GM19238 (cell line): ENCODE results near the gene PDGFD.

Experiments used
- DNase-seq: peaks from one replicate; pipeline ENCODE4 v3.0.0; 2011; ENCODE audit warnings: low spot score; ENCODE audit not compliant: insufficient read length

PDGFD gene

DNA sequence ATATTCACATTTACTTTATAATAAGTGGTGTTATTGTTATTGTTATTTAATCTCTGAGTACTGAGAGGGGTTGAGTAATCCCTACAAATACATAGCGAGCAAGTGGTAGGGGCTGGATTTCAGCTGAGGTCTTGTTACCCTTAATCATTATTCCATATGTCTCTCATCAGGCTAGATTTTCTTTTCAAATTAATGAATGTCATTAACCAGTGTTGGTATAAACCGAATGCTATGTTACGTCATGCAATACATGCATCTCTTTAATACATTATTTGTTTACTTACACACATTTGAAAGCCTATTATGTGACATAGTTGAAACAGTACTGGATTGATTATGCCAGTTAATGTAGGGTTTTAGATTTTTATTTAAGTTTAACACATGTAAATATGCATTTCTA lies 18.9 kb downstream of the PDGFD start:
- no peak for DNase-seq

DNA sequence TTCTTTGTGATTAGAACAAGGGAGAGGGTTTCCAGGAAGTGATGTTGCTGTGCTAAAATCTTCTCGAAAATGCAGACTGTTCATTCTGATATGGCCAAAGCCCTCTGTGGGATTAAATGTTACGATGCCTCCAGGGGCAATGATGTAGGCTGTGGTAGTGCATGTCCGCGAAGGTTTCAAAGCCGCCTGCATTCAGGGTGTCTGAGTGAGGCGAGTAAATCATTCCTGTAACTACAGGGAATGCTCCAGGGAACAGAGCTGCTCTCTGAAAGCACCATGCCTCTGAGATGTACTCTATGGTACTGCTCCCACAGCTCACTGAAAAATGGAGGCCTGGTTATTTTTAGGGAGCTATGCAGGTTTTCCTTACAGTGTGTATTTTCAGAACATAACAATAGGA lies 21.2 kb downstream of the PDGFD start:
- no peak for DNase-seq

DNA sequence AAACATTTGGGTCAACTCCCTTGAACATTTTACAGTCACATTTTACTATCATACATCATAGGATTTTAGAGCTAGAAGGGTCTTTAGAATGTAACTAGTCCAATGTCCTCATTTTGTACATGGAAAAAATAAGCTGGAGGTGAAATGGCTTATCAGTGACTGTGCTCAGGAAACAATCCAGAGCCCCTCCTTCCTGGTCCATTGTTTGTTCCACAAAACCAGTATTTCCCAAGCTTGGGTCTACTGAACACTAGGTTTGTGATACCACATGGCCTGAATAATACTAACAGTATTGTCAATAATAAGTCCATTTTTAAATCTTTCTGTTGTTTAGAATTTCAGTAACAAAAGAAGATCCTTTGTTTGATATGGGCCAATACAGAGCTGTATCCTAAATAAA lies 27.1 kb downstream of the PDGFD start:
- no peak for DNase-seq

GRCh38 chr11:104134745-104135144 lies 29.2 kb downstream of the PDGFD start:
- no peak for DNase-seq

GRCh38 chr11:104130161-104130560 lies 33.8 kb downstream of the PDGFD start:
- no peak for DNase-seq

- no peak for DNase-seq
Measured at GRCh38 chr11:104129145-104129544, 34.8 kb downstream of the PDGFD start.

DNA sequence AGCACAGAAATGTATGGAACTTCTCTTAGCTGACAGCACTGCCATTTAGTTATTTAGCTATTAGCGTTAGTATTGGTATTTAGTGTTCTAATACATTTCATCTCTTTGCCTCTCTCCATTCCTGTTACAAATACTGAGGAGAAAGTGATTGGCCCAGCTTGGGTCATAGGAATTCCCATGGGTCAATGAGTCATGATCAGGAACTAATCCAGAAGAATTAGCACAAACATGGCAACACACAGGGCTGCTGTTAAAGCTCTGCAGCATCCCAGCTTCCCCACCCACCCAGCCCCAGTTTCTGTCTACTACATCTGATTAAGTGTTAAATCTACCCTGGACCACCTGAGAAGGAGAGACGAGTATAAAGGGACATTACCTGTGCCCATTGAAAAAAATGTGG lies 36.1 kb downstream of the PDGFD start:
- no peak for DNase-seq

GRCh38 chr11:104126464-104126863 lies 37.5 kb downstream of the PDGFD start:
- DNase-seq, result no peak

GRCh38 chr11:104124979-104125378 lies 39.0 kb downstream of the PDGFD start:
- no peak for DNase-seq

DNA sequence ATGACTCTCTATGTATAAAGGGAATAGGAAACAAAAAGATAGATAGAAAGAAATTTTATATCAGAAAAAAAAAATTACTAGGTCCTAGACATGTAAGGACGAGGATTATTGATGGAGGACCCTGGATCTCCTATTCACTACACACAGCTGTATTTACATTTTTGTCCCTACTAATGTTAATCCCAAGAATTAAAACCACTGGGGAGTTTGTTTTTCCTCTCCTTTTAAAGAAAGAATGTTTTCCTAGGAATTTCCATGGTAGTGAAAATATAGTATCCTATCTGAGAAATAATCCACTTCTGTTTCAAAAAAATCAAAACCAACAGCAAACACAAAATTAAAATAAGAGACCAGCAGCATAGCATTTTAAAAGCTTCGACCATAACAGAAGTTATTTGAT lies 41.1 kb downstream of the PDGFD start:
- no peak for DNase-seq

DNA sequence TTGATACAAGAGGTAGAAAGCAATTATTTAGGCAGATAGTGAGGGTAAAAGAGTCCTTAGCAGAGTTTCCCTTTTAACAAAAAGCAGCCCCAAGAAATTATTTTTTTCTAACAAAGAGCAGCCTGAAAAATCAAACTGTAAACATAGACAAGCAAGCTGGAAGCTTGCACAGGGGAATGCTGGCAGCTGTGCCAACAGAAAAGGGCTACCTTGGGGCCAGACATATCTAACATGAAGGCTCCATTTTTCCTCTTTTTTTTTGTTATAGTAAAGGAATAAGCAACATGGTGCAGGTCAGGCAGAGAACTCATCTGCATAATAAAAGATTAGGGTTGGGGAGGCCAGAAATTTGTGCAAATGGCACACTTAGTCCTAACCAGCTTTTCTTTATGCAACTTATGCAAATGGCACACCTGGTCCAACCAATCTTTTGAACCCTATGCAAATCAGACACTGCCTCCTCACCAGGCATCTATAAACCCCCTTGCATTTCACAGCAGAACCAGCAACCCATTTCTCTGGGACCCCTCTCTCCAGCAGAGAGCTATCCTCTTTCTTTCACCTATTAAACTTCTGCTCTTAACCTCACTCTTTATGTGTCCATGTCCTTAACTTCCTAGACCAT lies 41.8 kb downstream of the PDGFD start:
- DNase-seq, result no peak

DNA sequence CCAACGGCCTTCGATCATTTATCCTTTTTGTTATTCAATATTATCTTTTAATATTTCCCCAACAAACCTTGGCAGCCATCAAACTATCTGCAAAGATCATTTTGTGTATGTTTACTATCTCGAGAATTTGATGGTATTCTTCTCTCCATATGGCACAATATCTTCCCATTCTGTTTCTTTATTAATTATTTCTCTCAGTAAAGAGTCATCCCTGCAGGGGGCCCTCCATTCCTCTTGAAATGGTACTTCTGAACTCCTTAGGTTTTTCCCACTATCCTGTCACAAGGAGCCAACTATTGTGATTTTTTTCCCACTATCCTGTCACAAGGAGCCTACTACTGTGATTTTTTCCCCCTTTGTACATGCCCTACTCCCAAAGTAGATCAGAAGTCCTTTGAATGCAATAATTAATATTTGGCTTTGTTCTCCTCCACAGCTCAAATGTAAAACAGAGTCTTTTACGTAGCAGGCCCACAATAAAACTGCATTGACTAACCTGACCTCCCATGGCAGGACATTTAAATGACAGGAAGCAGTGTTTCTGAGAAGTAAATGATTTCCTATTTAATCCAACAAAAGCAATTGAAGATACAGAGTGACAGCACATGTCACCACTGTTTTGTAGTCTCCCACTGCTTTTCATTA lies 43.3 kb downstream of the PDGFD start:
- no peak for DNase-seq

DNA sequence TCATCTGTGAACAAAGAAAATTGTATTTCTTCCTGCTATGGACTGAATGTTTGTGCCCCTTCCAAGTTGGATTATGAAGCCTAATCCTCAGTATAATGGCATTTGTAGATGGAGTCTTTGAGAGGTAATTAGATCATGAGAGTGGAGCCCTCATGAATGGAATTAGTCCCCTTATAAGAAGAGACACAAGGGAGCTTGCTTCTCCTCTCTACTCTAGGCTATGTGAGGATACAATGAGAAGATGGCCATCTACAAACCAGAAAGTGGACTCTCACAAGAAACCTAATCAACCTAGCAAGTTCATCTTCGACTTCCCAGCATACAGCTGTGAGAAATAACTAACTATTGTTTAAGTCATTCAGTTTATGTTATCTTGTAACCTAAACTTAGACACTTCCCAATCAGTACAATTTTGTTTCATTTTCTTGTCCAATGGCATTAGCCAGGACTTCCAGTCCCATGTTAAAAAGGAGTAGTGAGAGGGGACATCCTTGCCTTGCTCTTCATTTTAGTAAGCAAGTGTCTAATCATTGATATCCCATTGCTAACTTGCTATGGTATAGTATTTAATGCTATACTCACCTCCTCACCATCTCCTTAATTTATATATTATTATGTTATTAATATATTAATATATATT lies 45.7 kb downstream of the PDGFD start:
- no peak for DNase-seq

GRCh38 chr11:104113541-104113940 lies 50.4 kb downstream of the PDGFD start:
- no peak for DNase-seq

GRCh38 chr11:104106136-104106754 lies 57.7 kb downstream of the PDGFD start:
- no peak for DNase-seq

DNA sequence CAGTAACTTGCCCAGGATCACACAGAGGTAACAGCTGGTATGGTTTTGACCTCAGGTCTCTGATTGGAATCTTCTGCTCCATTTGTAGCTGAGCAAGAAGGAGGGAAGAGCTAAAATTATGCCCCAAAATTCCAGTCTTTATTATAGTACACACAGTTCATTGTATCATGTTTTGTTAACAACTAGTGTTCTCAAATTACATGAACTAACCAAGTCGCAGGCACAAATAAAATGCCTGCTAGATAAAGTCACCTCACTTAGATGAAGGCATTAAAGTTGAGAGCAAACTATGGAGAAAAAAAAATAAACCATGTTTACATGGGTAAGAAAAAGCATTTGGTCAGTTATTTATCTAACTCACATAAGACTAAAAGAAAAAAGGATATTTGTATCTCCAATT lies 58.8 kb downstream of the PDGFD start:
- no peak for DNase-seq

DNA sequence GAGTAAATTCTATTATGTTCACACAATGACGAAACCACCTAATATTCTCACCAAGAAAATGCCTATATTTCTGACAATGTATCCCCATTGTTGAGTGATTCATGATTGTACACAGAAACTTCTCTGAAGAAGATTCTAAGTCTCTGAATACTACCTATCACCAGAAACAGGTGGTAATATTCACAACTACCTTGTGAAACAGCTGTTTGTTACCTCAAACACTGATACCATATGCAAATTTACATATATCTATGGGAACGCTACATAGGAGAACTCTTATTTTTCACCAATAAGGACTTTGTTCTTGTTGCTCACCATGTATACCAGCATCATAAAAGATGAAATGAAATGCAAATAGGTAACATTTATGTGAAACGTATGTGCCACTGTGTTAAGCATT lies 59.3 kb downstream of the PDGFD start:
- DNase-seq, result no peak

GRCh38 chr11:104104201-104104600 lies 59.7 kb downstream of the PDGFD start:
- DNase-seq, result no peak

DNA sequence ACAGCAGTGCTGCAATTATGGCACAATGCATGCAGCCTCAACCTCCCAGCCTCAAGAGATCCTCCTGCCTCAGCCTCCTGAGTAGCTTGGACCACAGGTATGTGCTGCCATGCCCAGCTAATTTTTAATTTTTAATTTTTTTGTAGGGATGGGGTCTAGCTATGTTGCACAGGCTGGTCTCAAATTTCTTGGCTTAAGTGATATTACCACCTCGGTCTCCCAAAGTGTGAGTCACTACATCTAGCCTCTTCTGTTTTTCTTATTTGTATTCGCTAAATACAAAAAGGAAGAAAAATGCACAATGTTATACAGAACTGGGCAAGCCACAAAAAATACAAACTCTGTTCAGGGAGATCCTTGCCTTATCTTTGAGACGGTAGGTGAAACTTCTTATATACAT lies 65.4 kb downstream of the PDGFD start:
- no peak for DNase-seq

DNA sequence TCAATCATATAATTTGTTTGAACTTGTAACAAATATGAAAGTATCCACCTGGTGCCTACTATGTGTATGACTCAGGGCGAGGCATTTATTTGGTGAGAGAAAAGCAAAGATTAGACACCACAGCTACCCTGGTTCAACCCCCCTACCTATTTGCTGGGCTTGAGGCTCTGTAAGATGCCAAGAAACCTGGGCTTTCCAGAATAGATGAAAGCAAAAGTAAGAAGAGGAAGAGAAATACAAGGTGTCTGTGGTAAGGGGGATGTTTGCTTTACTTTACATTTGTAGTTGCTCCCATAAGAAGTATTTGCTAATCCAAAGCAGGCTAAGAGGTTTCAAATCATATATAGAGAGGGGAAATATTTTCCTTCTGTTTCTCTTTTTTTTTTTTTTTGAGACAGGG lies 65.8 kb downstream of the PDGFD start:
- no peak for DNase-seq

DNA sequence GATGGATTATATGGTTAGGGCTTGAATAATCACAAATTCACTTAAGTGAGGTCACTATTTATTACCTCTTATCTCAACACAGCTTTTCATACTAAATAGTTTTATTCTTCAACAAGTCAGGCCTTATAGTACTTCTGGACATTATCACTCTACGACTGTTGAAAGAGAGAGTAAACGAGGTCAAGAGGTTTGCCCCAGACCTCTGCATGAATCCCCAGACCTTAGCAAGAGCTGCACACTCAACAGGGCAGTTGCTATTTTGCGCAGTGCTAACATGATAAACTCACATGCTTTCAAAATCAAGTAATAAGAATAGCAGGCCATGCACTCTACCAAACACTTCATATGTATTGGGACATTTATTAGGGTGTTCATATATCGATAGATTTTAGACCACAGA lies 67.0 kb downstream of the PDGFD start:
- no peak for DNase-seq

GRCh38 chr11:104095791-104096190 lies 68.2 kb downstream of the PDGFD start:
- no peak for DNase-seq

DNA sequence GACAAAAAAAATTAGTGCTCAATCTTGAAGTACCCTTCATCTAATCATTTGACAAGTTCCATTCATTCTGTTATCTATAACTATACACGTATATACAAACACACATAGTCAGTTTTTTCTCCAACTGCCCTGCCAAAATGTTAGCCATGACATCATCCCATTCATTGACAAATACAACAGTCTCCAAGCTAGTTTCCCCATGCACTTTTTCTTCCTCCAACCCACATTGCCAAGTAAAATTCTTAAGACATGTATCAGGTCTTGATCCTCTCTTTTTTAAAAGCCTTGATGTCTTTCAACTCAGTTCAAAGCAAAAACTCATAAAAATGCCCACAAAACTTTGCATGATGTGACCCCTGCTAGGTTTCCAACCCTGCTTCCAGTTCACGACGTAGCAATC lies 69.4 kb downstream of the PDGFD start:
- no peak for DNase-seq
